ENCODE measurements around the gene UQCRHL.
"Not testable (repeated sequence)": the region's sequence is repeated elsewhere in the genome, so short reads cannot be mapped to it uniquely, and the experiment has no call there.

The UQCRHL gene

DNA sequence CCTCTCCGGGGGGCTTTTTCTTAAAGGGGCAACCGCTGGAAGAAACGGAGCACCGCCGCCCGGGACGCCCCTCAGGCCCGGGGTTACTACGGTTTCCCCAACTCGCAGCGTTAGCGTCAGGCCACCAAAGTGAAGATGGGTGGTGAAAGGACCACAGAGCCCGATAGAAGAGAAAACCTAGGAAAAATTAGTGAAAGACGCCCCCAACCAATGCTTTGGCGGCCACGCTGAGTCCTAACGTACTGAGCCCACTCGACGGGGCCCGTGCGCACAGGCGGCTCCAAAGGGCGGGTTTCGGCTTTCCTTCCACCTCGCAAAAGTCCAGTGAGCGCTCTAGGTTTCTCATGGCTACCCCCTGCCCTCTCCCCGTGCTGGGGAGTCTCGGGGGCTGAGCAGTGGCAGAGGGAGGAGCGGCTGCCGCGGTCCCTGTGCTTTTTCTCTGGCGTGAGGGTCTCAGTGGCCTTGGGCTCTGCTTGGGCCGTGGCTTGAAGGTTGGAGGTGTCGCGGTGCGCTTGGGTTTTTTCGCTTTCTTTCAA, 27.8 kb upstream of the UQCRHL start:
- peak; percentile 53 for DNase-seq

DNA sequence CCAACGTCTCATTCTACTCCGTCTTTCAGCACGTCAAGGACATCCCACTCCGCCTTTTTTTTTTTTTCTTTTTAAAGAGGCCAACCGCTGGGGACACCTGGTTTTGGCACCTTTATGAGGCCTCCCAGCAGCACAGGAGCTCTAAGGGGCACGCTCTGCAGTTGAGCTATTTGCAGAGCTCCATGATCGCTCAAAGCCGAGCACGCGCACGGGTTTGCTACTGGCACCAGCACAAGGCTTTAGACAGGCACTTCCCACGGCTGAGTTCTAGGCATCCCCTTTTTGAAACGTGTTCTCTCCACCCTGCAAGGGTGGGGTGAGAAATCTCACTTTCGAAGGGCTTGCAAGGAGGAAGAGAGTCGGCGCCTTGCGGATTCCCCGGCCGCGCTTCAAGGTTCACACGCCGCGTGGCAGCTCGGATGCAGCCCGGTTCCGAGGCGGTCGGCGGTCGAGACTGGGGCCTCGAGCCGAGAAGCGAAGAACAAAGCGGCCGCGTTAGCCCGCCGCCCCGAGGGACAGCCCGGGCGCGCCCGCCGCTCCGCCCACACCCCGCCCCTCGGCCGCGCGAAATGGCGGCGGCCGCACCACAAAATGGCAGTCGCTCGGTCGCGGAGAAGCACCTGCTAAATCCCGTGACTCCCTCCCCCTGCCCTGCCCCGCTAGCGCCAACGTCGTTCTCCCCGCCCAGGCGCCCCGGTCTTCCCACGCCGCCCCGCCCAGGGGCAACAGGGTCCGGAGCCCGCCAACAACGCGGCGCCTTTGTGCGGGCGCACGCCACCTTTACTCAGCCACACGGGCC, 27.2 kb upstream of the UQCRHL start:
- DNase-seq = peak; percentile 91

- DNase-seq = no peak
Observed at GRCh38 chr1:15833842-15834405, 26.5 kb upstream of the UQCRHL start.

DNA sequence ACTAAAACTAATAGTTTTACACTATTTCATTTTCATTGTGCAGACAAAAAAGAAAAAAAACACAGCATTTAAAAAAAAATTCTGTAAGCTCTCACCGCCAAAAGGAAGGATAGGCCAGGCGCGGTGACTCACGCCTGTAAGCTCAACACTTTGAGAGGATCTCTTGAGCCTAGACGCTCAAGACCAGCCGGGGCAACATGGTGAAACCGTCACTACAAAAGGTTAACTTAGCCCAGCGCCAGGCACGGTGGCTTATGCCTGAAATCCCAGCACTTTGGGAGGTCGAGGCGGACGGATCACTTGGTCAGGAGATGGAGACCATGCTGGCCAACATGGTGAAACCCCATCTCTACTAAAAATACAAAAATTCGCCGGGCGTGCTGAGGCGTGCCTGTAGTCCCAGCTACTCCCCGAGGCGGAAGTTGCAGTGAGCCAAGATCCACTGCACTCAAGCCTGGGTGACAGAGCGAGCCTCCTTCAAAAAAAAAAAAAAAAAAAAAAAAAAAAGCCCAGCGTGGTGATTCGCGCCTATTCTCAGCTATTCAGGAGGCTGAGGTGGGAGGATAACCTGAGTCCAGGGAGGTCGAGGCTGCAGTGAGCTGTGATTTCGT, 25.7 kb upstream of the UQCRHL start:
- DNase-seq = peak; percentile 72

GRCh38 chr1:15830258-15830657, 22.8 kb upstream of the UQCRHL start:
- no peak for DNase-seq

DNA sequence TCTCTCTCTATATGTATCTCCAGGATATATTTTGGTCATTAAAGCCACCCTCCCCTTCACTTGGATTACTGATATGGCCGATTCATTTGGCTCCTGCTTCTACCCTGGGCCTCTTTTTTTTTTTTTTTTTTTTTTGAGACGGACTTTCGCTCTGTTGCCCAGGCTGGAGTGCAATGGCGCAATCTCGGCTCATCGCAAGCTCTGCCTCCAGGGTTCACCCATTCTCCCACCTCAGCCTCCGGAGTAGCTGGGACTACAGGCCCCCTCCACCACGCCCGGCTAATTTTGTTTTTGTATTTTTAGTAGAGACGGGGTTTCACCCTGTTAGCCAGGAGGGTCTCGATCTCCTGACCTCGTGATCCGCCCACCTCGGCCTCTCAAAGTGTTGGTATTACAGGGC, 21.5 kb upstream of the UQCRHL start:
- DNase-seq = not testable (repeated sequence)

GRCh38 chr1:15827567-15827966, 20.1 kb upstream of the UQCRHL start:
- not testable (repeated sequence) for DNase-seq

DNA sequence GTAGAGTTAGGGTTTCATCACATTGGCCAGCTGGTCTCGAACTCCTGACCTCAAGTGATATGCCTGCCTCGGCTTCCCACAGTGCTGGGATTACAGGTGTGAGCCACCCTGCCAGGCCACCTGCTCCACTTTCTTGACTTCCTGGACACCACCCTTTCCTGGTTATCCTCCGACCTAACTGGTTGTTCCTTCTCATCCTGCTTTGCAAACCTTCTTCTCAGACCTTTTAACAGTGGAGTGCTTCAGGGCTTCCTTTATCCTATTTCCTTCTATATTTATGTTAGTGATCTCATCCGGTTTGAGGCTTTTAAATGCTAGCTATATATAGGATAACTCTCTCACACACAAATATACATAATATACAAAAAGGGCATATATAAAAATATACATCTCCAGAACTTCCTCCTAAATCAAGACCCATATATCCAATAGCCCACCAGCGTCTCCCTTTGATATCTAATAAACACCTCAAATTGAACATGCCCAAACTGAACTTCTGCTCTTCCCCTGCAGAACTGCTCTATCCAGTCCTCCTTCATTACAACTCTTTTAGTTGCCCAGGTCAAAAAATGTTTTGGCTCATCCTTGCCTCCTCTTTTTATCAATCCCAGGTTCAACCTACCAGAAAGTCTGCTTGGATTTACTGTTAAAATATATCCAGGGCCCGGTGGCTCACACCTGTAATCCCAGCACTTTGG, 19.5 kb upstream of the UQCRHL start:
- DNase-seq = no peak

GRCh38 chr1:15825800-15826199, 18.4 kb upstream of the UQCRHL start:
- no peak for DNase-seq

DNA sequence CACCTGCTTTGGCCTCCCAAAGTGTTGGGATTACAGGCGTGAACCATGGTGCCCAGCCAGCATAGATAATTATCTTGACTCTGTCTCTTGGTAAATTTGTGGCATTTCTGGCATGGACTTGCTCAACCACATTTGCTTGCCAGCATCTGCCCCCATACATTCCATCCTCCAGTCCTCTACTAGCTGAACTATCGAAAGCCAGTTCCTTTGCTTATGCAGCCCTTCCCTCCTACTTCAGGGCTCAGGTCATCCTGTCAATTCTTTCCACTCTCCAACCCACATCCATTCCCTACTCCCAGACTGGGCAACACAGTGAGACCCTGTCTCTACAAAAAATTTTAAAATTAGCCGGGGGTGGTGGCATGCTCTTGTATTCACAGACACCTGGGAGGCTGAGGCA, 13.0 kb upstream of the UQCRHL start:
- no peak for DNase-seq

GRCh38 chr1:15816674-15817073, 9.2 kb upstream of the UQCRHL start:
- no peak for DNase-seq

GRCh38 chr1:15810073-15810472, 2.6 kb upstream of the UQCRHL start:
- DNase-seq = no peak

DNA sequence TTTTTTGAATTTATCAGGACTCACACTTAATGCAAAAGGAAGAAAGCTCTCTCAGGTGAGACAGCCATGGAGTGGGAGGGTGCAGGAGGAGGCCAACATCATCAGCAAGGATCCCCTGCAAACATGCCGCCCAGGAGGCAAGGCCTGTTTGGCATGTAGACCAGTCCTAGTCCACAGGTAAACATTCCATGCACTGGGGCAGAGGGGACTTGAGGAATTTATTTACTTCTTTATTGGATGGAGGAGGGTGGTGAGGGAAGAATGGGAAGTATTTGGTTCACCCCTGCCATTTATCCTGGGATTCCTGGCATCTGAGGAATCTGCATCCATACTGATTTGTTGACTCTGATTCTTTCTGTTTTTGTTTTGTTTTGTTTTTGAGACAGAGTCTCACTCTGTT, 1.5 kb upstream of the UQCRHL start:
- DNase-seq = no peak

GRCh38 chr1:15807121-15807520, 328 bp downstream of the UQCRHL start:
- DNase-seq = no peak

- DNase-seq = no peak
Observed at GRCh38 chr1:15804060-15804459, 3.4 kb downstream of the UQCRHL start.

GRCh38 chr1:15803380-15803779, 4.1 kb downstream of the UQCRHL start:
- peak; percentile 26 for DNase-seq

DNA sequence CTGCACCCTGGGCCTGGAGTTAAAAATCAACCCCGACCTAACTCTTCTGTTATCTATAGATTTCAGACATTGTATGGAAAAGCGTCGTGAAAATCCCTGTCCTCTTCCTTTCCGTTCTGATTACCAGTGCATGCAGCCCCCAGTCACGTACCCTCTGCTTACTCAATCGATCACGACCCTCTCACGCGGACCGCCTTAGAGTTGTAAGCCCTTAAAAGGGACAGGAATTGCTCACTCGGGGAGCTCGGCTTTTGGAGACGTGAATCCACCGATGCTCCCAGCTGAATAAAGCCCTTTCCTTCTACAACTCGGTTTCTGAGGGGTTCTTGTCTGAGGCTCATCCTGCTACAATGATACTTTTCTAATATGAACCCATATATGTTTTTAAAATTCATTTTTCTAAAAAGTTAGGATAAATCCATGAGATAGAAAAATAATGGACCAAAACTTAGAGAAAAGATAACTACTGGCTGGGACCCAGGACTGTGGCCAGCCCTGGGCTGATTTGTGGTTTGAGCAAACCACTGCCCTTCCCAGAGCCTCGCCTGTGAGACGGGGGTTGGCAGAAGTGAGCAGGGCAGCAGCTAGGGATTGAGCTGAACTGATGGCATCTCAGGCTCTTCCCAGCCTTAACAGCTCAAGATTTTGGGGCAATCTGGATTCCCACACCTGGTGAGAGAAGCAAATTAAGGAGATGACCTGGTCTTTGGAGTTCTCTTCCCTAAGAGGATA, 5.0 kb downstream of the UQCRHL start:
- no peak for DNase-seq

GRCh38 chr1:15799928-15800835, 7.3 kb downstream of the UQCRHL start:
- no peak for DNase-seq

DNA sequence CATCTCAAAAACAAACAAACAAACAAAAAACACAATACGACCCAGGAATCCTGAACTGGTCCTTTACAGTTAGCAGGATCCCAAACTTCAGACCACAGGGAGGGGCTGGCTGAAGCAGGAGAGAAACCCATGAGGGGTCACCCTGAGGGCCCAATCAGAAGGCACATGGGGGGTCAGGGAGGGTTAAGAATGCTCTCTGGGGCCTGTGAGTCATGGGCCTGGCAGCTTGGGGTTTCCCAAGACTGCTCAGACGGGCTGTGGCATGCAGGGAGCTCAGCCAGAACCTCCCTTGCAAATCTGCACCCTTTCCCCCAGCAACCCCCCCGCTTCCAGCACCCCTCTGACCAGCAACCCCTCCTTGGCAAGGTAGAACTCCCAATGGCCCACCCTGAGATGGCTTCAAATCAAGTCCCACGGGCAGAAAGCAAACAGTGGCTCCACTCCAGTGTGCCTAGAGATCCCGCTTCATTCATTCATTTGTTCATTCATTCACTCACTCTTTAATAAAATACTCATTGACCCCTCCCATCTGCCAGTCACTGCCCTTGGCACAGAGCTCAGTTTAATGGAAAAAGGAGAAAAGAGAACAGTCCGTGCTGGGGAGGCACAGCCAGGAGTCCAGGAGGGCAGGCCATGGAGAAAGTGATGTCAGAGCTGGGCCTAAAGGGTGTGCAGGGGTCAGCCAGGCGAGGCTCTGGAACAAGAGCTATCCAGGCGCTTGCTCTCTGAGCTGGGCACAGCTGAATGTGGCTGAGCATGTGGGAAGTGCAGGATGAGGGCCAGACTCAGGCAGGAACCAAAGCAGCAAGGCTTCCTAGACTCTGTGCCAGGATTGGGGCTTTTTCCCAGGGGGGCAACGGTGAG, 8.2 kb downstream of the UQCRHL start:
- DNase-seq = no peak

- no peak for DNase-seq
Observed at GRCh38 chr1:15797614-15798390, 9.6 kb downstream of the UQCRHL start.
